GM08714 (cell line): ENCODE data around the gene BUD31.
"Not testable (repeated sequence)": the region's sequence is repeated elsewhere in the genome, so short reads cannot be mapped to it uniquely, and the experiment has no call there.

Experiments used
- H3K4me3 ChIP-seq: fragments of 200-500 bp; sonication (Bioruptor generic); 2 replicates; pipeline ENCODE4 v1.5.1; 2014; ENCODE audit warnings: mild to moderate bottlenecking, low read length, inconsistent platforms
- ZNF274 ChIP-seq: IDR thresholded peaks from 2 replicates; pipeline ENCODE4 v1.6.1; 2012; ENCODE audit warnings: mild to moderate bottlenecking, low read depth, low read length

The BUD31 gene

GRCh38 chr7:99374111-99375064, 34.4 kb upstream of the BUD31 start, which contains the start of gene ARPC1B:
ARPC1B (plus strand) TSS chr7:99374730; CDS start chr7:99385715, 10,985 bp downstream.
- H3K4me3 ChIP-seq: peak within 1 kb of the TSS; percentile 79
- no peak for TF ChIP-seq ZNF274

GRCh38 chr7:99375070-99375807, 33.5 kb upstream of the BUD31 start:
- TF ChIP-seq ZNF274: no peak
- peak overlapping the region; percentile 79 for H3K4me3 ChIP-seq

GRCh38 chr7:99379043-99379577, 29.7 kb upstream of the BUD31 start:
- TF ChIP-seq ZNF274: no peak
- H3K4me3 ChIP-seq: peak overlapping the region; percentile 33; the same call in 1 of the 2 replicates

- H3K4me3 ChIP-seq: peak overlapping the region; percentile 33; the same call in 1 of the 2 replicates
Observed at GRCh38 chr7:99379693-99380031, 29.1 kb upstream of the BUD31 start.

DNA sequence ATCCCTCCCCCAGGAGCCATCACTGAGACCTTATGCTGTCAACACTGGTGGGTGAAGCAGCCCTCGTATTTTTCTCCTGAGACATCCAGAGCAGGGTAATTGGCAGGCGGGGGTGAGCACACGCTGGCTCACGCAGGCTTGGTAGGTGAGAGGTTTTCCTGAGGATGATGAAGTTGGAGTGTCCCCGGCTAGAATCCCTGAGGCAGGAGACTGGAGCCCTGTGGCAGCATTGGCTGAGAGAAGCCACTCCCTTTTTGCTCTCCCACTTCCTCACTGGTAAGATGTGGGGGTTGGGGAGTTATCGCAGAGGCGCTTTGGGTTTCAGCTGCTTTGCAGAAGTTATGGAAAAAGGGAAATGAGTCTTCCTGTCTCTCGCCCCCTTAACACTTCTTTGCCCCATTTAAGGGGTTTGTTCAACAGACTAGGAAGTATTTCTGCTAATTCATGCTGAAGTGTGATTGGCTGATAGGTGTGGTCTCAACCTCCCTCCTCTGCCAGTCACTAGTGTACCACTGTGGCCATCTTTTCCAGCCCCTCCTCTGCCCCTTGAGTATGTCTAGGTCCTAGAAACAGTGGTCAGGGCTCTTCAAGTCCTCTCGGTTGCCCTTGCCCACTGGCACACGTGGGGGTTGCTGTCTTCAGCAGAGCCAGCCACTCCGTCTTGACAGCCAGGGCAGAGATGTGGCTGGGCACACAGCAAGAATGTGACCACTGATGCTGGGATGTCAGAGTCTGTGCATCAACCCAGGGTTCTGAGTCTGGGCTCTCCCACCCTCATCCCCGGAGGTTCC, 28.5 kb upstream of the BUD31 start:
- TF ChIP-seq ZNF274: no peak
- peak overlapping the region; percentile 33; the same call in 1 of the 2 replicates for H3K4me3 ChIP-seq

- TF ChIP-seq ZNF274: no peak
- peak overlapping the region; percentile 33; the same call in 1 of the 2 replicates for H3K4me3 ChIP-seq
Observed at GRCh38 chr7:99380823-99381663, 27.7 kb upstream of the BUD31 start.

DNA sequence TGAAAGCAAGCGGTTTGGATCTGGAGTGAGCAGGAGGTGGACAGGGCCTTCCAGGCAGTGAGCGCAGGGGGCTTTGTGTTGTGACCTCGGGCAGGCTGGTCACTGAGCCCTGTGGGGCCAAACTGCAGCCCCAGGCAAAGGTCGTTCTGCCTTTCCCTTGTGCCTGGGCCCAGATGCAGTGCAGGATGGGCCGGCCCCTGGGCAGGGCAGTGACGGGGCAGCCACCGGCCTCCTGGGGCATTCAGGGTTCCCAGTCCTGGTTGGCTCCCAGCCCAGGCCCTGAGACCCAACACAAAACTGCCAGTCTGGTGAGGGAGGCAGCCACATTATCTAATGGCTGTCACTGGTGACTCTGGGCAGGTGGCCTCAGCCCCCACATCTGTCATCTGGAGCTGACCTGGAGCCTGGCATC, 27.1 kb upstream of the BUD31 start:
- TF ChIP-seq ZNF274: no peak
- H3K4me3 ChIP-seq: no peak overlapping the region; the same call in 1 of the 2 replicates

GRCh38 chr7:99383203-99383602, 25.6 kb upstream of the BUD31 start:
- TF ChIP-seq ZNF274: no peak
- no peak overlapping the region for H3K4me3 ChIP-seq

DNA sequence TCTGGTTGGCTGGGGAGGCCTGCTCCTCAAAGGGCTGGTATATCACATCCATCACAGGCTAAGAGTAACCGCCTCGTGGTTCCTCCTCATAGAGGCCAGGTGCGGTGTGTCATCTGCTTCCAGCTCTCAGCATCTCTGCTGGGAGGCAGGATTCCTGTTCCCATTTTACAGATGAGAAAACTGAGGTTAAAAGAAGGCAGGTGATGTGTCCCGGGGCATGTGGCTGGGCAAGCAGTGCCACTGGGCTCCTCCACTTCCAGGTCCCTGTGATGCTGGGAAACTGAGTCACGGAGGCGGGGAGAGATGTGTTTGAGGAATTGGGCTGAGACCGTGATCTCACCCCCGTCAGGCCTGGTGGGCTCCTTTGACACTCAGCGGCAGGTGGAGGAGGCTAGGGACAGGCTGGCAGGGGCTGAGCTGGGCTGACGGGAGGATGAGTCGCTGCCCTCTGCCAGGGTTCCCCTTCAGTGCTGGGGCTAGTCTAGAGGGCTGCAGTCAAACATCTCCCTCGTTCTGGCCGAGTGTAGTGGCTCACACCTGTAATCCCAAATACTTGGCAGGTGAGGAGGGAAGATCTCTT, 24.9 kb upstream of the BUD31 start:
- no peak for TF ChIP-seq ZNF274
- H3K4me3 ChIP-seq: no peak overlapping the region

GRCh38 chr7:99384523-99384922, 24.2 kb upstream of the BUD31 start:
- no peak overlapping the region for H3K4me3 ChIP-seq
- no peak for TF ChIP-seq ZNF274

DNA sequence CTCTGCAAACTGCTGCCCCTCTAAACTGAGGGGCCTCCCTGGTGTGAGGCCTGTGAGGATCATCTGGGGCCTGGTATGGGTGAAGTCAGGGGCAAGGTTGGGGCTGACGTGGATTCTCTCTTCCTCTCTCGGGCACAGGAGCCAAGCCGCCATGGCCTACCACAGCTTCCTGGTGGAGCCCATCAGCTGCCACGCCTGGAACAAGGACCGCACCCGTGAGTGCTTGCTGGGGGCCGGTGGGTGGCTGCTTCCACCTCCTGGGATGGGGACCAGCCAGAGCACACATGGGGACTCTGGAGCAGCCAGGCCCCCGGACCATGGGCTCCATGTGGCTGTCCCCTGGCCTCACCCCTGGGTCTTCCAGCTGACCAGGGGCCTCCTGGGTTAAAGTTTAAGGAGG, 23.2 kb upstream of the BUD31 start:
- no peak overlapping the region for H3K4me3 ChIP-seq
- no peak for TF ChIP-seq ZNF274

GRCh38 chr7:99386584-99387238, 22.1 kb upstream of the BUD31 start:
- no peak for TF ChIP-seq ZNF274
- no peak overlapping the region for H3K4me3 ChIP-seq

- H3K4me3 ChIP-seq: not testable (repeated sequence)
Observed at GRCh38 chr7:99387239-99387635, 21.5 kb upstream of the BUD31 start.
